ENCODE measurements around the gene TCF19. TPM values are rescaled to one million over a fixed set of nuclear protein-coding genes. Genes with fewer than 3 reads are reported as not detected.

The TCF19 gene, protein sequence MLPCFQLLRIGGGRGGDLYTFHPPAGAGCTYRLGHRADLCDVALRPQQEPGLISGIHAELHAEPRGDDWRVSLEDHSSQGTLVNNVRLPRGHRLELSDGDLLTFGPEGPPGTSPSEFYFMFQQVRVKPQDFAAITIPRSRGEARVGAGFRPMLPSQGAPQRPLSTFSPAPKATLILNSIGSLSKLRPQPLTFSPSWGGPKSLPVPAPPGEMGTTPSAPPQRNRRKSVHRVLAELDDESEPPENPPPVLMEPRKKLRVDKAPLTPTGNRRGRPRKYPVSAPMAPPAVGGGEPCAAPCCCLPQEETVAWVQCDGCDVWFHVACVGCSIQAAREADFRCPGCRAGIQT
- total RNA-seq: 34.1 and 47.5 TPM in 2 replicates

DNA sequence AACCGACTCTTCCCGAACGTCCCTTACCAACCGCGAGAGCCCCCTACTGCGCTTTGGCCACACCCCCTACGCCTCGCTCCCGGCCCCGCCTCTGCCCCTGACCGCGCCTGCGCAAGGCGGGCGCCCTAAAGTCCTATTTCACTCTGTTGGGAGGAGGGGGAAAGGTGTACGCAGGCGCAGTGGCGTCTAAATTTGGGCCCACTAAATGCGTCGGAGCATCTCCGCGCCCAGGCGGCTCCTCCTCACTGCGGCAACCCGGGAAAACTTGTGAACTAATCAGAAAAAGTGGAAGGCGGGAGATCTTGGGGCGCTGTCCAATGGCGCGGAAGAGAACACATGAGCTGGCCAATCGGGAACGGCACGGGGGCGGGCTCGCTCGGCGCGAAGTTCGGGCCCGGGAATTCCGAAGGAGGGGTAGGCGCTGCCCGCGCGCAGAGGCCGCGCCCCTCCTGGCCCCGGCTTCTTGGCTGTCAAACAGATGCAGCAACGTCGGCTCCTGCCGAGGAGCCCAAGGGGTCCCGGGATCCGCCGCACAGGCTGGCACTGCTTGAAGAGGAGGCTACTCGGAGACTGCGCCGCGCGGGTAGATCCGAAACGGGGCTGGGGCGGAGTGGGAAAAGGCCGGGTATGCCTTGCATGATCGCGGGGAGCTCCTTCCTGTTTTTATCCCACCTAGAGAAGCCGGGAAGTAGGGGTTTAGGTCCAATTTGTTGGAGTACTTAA lies at the start of gene TCF19:
Gene TCF19 (plus strand): TSS at position 450 of the 723 bp plus-strand sequence. CDS start 881 bp downstream, outside the sequence.
- TF ChIP-seq, protein P1, sequence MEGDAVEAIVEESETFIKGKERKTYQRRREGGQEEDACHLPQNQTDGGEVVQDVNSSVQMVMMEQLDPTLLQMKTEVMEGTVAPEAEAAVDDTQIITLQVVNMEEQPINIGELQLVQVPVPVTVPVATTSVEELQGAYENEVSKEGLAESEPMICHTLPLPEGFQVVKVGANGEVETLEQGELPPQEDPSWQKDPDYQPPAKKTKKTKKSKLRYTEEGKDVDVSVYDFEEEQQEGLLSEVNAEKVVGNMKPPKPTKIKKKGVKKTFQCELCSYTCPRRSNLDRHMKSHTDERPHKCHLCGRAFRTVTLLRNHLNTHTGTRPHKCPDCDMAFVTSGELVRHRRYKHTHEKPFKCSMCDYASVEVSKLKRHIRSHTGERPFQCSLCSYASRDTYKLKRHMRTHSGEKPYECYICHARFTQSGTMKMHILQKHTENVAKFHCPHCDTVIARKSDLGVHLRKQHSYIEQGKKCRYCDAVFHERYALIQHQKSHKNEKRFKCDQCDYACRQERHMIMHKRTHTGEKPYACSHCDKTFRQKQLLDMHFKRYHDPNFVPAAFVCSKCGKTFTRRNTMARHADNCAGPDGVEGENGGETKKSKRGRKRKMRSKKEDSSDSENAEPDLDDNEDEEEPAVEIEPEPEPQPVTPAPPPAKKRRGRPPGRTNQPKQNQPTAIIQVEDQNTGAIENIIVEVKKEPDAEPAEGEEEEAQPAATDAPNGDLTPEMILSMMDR (conservative IDR thresholded peaks at IDR 0.05; ENCODE audit: low read depth, low read length): no peak
- peak; percentile 82 for DNase-seq (ENCODE audit: low read depth)
- peak within 1 kb of the TSS; percentile 82 for H3K4me3 ChIP-seq (ENCODE audit: low read depth, low read length)

DNA sequence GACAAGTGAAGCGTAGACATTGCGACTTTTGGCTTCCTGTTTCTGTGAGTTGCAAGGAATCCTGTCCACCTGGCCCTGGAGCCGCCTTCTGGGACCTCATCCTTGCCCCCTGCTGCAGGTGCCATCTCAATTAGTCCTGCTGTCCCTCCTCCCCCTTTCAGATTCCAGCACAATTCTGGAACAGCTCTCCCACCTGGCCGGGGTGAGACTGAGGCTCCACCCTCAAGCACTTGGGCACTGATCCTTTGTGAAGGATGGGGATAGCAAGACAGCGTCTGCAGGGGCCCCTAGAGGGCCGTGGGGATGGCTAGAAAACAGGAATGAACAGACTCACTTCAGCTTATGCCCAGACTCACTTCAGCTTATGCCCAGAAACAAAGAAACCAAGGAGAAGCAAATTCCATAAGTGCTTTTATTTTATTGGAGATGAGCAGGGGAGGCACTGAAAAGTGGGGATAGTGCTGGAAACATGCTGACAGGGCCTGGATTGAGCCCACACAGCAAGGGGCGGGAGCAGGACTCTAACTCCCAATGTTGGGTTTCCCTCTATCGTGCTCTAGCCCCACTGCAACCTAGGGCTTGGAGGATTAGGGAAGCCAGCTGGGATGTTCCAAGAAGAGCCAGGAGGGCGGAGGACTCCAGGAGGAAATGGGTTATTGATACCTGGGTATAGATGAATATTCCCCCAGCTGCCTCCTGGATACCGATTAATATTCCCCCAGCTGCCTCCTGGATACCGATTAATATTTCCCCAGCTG lies 47.4 kb upstream of the TCF19 start:
- DNase-seq (ENCODE audit: low read depth): no peak
- H3K4me3 ChIP-seq (ENCODE audit: low read depth, low read length): no peak overlapping the region
- TF ChIP-seq, protein P1 (conservative IDR thresholded peaks at IDR 0.05; ENCODE audit: low read depth, low read length): no peak

DNA sequence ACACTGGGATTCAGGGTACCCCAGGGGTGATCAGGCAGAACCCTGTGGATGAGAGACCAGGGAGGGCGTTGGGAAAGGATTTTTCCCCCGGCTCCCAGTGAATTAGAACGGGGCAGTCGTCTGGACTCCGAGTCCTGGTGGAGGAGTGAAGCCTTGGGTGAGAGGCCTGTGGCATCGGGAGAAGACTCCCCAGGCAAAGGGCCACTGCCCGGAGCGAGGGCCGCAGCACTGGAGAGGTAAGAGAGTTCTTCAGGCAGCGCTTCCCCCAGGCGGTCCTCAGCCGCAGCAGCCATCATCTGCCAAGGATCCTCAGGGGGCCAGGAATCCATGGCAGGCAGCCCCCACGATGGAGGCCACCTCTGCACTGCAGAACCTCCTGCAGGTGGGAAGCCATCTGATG lies 46.7 kb upstream of the TCF19 start:
- H3K4me3 ChIP-seq (ENCODE audit: low read depth, low read length): no peak overlapping the region
- no peak for DNase-seq (ENCODE audit: low read depth)
- TF ChIP-seq, protein P1 (conservative IDR thresholded peaks at IDR 0.05; ENCODE audit: low read depth, low read length): no peak

DNA sequence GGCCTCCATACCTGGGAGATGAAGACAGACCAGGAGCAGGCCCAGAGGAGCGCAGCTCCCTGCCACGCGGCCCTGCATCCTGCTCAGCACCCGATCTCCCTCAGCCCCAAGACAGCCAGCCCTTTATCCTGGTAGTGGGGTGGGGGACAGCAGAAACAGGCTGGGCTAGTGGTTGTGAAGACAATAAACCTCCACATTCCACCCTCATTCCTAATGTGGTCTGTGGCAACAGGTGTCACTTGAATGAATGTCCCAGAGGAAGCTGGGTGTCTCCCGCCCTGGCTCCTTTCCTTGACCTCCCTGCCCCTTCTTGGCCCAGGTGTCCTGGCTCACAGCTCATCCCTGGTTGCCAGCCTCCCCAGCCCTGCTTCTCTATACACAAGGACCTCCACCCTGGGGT lies 45.9 kb upstream of the TCF19 start, which contains the start of gene C6orf15:
Gene C6orf15 (minus strand): TSS at position 98 of the 400 bp plus-strand sequence. CDS start 20 bp downstream, at position 78.
- no peak for DNase-seq (ENCODE audit: low read depth)
- H3K4me3 ChIP-seq (ENCODE audit: low read depth, low read length): no peak within 1 kb of the TSS
- TF ChIP-seq, protein P1 (conservative IDR thresholded peaks at IDR 0.05; ENCODE audit: low read depth, low read length): no peak

DNA sequence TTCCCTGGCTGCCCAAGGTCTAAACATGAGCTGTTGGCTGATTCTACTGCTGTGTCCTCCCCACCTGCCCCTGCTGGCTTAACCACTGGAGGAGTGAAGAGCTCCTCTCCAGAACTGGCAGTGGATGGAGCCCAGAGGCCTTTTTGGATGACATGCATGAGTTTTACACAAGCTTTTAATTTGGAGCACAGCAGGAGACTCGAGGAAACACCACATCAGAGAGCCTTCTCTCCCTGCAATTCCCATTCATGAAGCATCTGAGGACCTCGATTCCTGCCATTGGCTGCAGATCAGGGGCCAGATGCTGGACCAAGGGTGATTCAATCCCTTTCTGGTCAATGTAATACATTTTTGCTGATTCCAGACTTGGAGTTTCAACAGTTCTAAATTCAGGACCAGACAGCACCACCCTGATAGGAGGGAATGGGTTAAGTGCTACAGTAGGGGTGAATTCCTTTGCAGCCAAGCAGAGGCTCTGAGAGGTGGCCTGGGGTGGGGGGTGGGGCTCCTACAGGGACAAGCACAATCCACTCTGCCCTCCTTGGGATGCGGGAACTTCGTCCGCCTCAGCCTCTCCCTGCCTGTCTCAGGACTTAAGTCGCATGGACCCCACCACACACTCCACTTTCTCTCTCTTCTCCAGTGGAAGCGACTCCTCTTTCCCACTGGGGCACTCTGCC lies 44.4 kb upstream of the TCF19 start:
- H3K4me3 ChIP-seq (ENCODE audit: low read depth, low read length): no peak overlapping the region
- TF ChIP-seq, protein P1 (conservative IDR thresholded peaks at IDR 0.05; ENCODE audit: low read depth, low read length): no peak
- DNase-seq (ENCODE audit: low read depth): no peak

DNA sequence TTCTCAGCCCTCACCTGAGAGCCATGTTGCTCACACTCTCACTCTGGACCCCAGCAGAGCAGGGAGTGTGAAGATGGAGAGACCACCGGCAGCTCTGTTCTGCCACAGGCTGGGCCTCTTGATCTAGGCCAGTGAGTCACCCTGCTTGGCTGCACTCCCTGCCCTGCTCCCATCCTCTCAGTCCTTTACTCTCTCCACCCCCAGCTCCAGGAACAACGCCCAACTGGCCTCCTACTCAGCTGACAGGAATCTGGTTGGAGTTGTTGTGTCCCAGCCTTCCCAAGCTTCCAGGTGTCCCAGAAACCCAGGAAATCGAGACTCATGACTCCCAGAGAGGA lies 43.9 kb upstream of the TCF19 start, which contains the start of gene PSORS1C1:
Gene PSORS1C1 (plus strand): TSS at position 260 of the 338 bp plus-strand sequence. CDS start 14,833 bp downstream, outside the sequence.
- TF ChIP-seq, protein P1 (conservative IDR thresholded peaks at IDR 0.05; ENCODE audit: low read depth, low read length): no peak
- DNase-seq (ENCODE audit: low read depth): peak; percentile 71
- H3K4me3 ChIP-seq (ENCODE audit: low read depth, low read length): peak within 1 kb of the TSS; percentile 61

All from epithelial cell of proximal tubule (primary cell).